Neural cell (in vitro differentiated cells): Measurements from ENCODE around the gene IQGAP2. TPM values are rescaled to one million over a fixed set of nuclear protein-coding genes. Genes with fewer than 3 reads are reported as not detected.

Experiments used
- H2AFZ ChIP-seq: fragments of 200-600, 300-800 bp; sonication (generic), shearing (Covaris generic); 2 replicates; pipeline ENCODE4 v1.6.0; 2014; ENCODE audit warnings: low read depth, mild to moderate bottlenecking, antibody characterized with exemption, low read length, moderate library complexity
- H3F3A ChIP-seq: fragments of 200-600 bp; shearing (Covaris generic); 2 replicates; pipeline ENCODE4 v1.6.1; 2016; ENCODE audit warnings: mild to moderate bottlenecking, moderate library complexity, mixed read lengths, antibody characterized with exemption, low read length; ENCODE audit not compliant: insufficient read depth, poor library complexity, severe bottlenecking
- H3K27ac ChIP-seq: fragments of 200-600, 300-800 bp; sonication (generic), shearing (Covaris generic); 2 replicates; pipeline ENCODE4 v1.5.1; 2014; ENCODE audit warnings: mild to moderate bottlenecking, low read length, moderate library complexity
- H3K27me3 ChIP-seq: fragments of 300-800, 200-600 bp; sonication (generic), shearing (Covaris generic); 2 replicates; pipeline ENCODE4 v1.6.0; 2014; ENCODE audit warnings: mild to moderate bottlenecking, low read depth, low read length, moderate library complexity; ENCODE audit not compliant: insufficient read depth
- H3K36me3 ChIP-seq: fragments of 300-800, 200-600 bp; sonication (generic), shearing (Covaris generic); 2 replicates; pipeline ENCODE4 v1.5.1; 2014; ENCODE audit warnings: mild to moderate bottlenecking, antibody characterized with exemption, low read length, moderate library complexity; ENCODE audit not compliant: insufficient read depth
- H3K4me2 ChIP-seq: fragments of 300-800, 200-600 bp; sonication (generic), shearing (Covaris generic); 2 replicates; pipeline ENCODE4 v1.6.0; 2014; ENCODE audit warnings: mild to moderate bottlenecking, low read length
- H3K4me3 ChIP-seq: fragments of 300-800, 200-600 bp; sonication (generic), shearing (Covaris generic); 2 replicates; pipeline ENCODE4 v1.5.1; 2014; ENCODE audit warnings: mild to moderate bottlenecking, low read length, moderate library complexity
- H3K79me2 ChIP-seq: fragments of 200-600 bp; shearing (Covaris generic); replicated peaks from 2 replicates; pipeline ENCODE4 v1.6.0; 2014; ENCODE audit warnings: mild to moderate bottlenecking, low read length, moderate library complexity; ENCODE audit not compliant: insufficient read depth
- H3K9ac ChIP-seq: fragments of 300-800, 200-600 bp; sonication (generic), shearing (Covaris generic); 2 replicates; pipeline ENCODE4 v1.6.1; 2016; ENCODE audit warnings: mild to moderate bottlenecking, low read length, mixed read lengths
- H3K9me2 ChIP-seq: fragments of 200-600 bp; shearing (Covaris generic); 2 replicates; pipeline ENCODE4 v1.6.1; 2016; ENCODE audit warnings: mild to moderate bottlenecking, low read length, mixed read lengths; ENCODE audit not compliant: insufficient read depth
- H3K9me3 ChIP-seq: fragments of 200-600, 300-800 bp; sonication (generic), shearing (Covaris generic); 2 replicates; pipeline ENCODE4 v1.6.1; 2016; ENCODE audit warnings: mild to moderate bottlenecking, mixed run types, low read length, moderate library complexity, mixed read lengths
- H4K20me1 ChIP-seq: fragments of 200-600 bp; shearing (Covaris generic); 2 replicates; pipeline ENCODE4 v1.6.1; 2016; ENCODE audit warnings: mild to moderate bottlenecking, mixed run types; ENCODE audit not compliant: insufficient read depth
- CTCF ChIP-seq: fragments of 450-650 bp; IDR thresholded peaks from 2 replicates; pipeline ENCODE4 v1.5.1; 2014; ENCODE audit warnings: antibody characterized with exemption, mild to moderate bottlenecking, moderate library complexity; ENCODE audit not compliant: poor library complexity, severe bottlenecking
- EP300 ChIP-seq: fragments of 450-650 bp; conservative IDR thresholded peaks from 2 replicates; pipeline ENCODE4 v1.6.1; 2014; ENCODE audit warnings: antibody characterized with exemption, mild to moderate bottlenecking, moderate library complexity; ENCODE audit not compliant: poor library complexity, severe bottlenecking
- EZH2 ChIP-seq: fragments of 200-600, 300-800 bp; shearing (Covaris generic), sonication (generic); IDR thresholded peaks from 2 replicates; pipeline ENCODE4 v1.6.1; 2014; ENCODE audit warnings: antibody characterized with exemption, low read length, borderline replicate concordance, mild to moderate bottlenecking; ENCODE audit not compliant: insufficient read depth, poor library complexity, severe bottlenecking
- MXI1 ChIP-seq: fragments of 450-650 bp; conservative IDR thresholded peaks from 2 replicates; pipeline ENCODE4 v1.6.1; 2014; ENCODE audit warnings: antibody characterized with exemption, mild to moderate bottlenecking; ENCODE audit not compliant: poor library complexity, severe bottlenecking
- POLR2AphosphoS5 ChIP-seq: IDR thresholded peaks from 2 replicates; pipeline ENCODE4 v1.6.1; 2012
- RAD21 ChIP-seq: fragments of 450-650 bp; conservative IDR thresholded peaks from 2 replicates; pipeline ENCODE4 v1.6.1; 2014; ENCODE audit warnings: antibody characterized with exemption, mild to moderate bottlenecking, moderate library complexity
- REST ChIP-seq: IDR thresholded peaks from 2 replicates; pipeline ENCODE4 v1.6.1; 2012; ENCODE audit warnings: borderline replicate concordance
- SMC3 ChIP-seq: fragments of 450-650 bp; conservative IDR thresholded peaks from 2 replicates; pipeline ENCODE4 v1.6.1; 2014; ENCODE audit warnings: antibody characterized with exemption, mild to moderate bottlenecking, moderate library complexity; ENCODE audit not compliant: poor library complexity
- TAF1 ChIP-seq: IDR thresholded peaks from 2 replicates; pipeline ENCODE4 v1.6.1; 2012; ENCODE audit warnings: low read depth
- polyA plus RNA-seq: library from polyadenylated mRNA; depleted of rRNA; stranded (reverse); fragments of >200 nt; gene quantifications from 2 replicates; pipeline ENCODE4 v1.2.3, GENCODE V29; 2014

The IQGAP2 gene
- polyA plus RNA-seq, 1 donor from 2014 or later, result 5.2 TPM

- Histone ChIP-seq H3K36me3 (no peaks in the 10 kb centered on the region), H3K4me2 (no peak within 1 kb of the TSS), H3K4me3 (no peak within 1 kb of the TSS), H3K9ac (no peak within 1 kb of the TSS), H2AFZ (no peak within 1 kb of the TSS), H3K9me2 (no peaks in the 10 kb centered on the region), H3K27ac (no peak within 1 kb of the TSS), H4K20me1 (no peaks in the 10 kb centered on the region), H3K27me3 (no peaks in the 10 kb centered on the region), H3F3A (no peaks in the 10 kb centered on the region), H3K9me3 (no peaks in the 10 kb centered on the region), H3K79me2 (no peaks in the 10 kb centered on the region)
- no peak for TF ChIP-seq TAF1
- TF ChIP-seq POLR2AphosphoS5, result no peak
- TF ChIP-seq REST, result no peak
- no peak for TF ChIP-seq MXI1
- TF ChIP-seq CTCF, result no peak
- no peak for TF ChIP-seq EP300
- TF ChIP-seq SMC3, result no peak
- no peak for TF ChIP-seq EZH2
- TF ChIP-seq RAD21, result no peak
These were observed 220.0 kb downstream of the IQGAP2 start, which contains the start of gene F2RL2 for GRCh38 chr5:76622973-76623596. Gene F2RL2, minus strand, starts transcription at chr5:76623403. Its CDS starts 173 bp downstream, at chr5:76623230.

- Histone ChIP-seq H4K20me1 (no peaks in the 10 kb centered on the region), H3K4me3 (no peak overlapping the region), H2AFZ (no peak overlapping the region), H3K27me3 (no peaks in the 10 kb centered on the region), H3K79me2 (no peaks in the 10 kb centered on the region), H3K4me2 (no peak overlapping the region), H3F3A (no peaks in the 10 kb centered on the region), H3K9me3 (no peaks in the 10 kb centered on the region), H3K36me3 (no peaks in the 10 kb centered on the region), H3K27ac (no peak overlapping the region), H3K9me2 (no peaks in the 10 kb centered on the region), H3K9ac (no peak overlapping the region)
- TF ChIP-seq POLR2AphosphoS5 (no peak), RAD21 (no peak), EZH2 (no peak), EP300 (no peak), CTCF (no peak), TAF1 (no peak), SMC3 (no peak), REST (no peak), MXI1 (no peak)
These were observed 222.2 kb downstream of the IQGAP2 start for GRCh38 chr5:76625087-76625815.
